Endothelial cell (in vitro differentiated cells): Measurements from ENCODE around the gene SNPH. TPM values are rescaled to one million over a fixed set of nuclear protein-coding genes. Genes with fewer than 3 reads are reported as not detected.

ENCODE experiments used
- DNase-seq: peaks from one replicate; pipeline ENCODE4 v3.0.0; 2021; ENCODE audit warnings: low spot score
- H3K27ac Mint-ChIP-seq: one replicate; pipeline ENCODE4 v1.8.0; 2021; ENCODE audit warnings: mixed read lengths, inconsistent platforms; ENCODE audit not compliant: unreplicated experiment
- H3K27me3 Mint-ChIP-seq: one replicate; pipeline ENCODE4 v1.8.0; 2021; ENCODE audit warnings: mild to moderate bottlenecking, moderate library complexity, mixed read lengths, inconsistent platforms; ENCODE audit not compliant: unreplicated experiment
- H3K36me3 Mint-ChIP-seq: one replicate; pipeline ENCODE4 v1.8.0; 2021; ENCODE audit warnings: mild to moderate bottlenecking, low read depth, mixed read lengths, inconsistent platforms; ENCODE audit not compliant: unreplicated experiment
- H3K4me1 Mint-ChIP-seq: one replicate; pipeline ENCODE4 v1.8.0; 2021; ENCODE audit warnings: mild to moderate bottlenecking, mixed read lengths, inconsistent platforms; ENCODE audit not compliant: unreplicated experiment
- H3K4me3 Mint-ChIP-seq: one replicate; pipeline ENCODE4 v1.8.0; 2021; ENCODE audit warnings: mild to moderate bottlenecking, mixed read lengths, inconsistent platforms; ENCODE audit not compliant: unreplicated experiment
- H3K9me3 Mint-ChIP-seq: one replicate; pipeline ENCODE4 v1.8.0; 2021; ENCODE audit warnings: mixed read lengths, inconsistent platforms; ENCODE audit not compliant: unreplicated experiment
- CTCF ChIP-seq: fragments of 200-600 bp; sonication (generic); IDR thresholded peaks from one replicate; pipeline ENCODE4 v1.5.0; 2021; ENCODE audit warnings: antibody characterized with exemption; ENCODE audit not compliant: unreplicated experiment
- total RNA-seq: library from RNA; stranded (reverse); fragmentation: NEBNext Ultra II Directional; extraction: Animal tissue kit (Norgen Biotek cat#: 25700); gene quantifications from one replicate; pipeline ENCODE4 v1.2.1, GENCODE V29; 2021; ENCODE audit not compliant: unreplicated experiment

Gene SNPH
- total RNA-seq, 1 donor from 2014 or later, result 8.4 TPM

DNA sequence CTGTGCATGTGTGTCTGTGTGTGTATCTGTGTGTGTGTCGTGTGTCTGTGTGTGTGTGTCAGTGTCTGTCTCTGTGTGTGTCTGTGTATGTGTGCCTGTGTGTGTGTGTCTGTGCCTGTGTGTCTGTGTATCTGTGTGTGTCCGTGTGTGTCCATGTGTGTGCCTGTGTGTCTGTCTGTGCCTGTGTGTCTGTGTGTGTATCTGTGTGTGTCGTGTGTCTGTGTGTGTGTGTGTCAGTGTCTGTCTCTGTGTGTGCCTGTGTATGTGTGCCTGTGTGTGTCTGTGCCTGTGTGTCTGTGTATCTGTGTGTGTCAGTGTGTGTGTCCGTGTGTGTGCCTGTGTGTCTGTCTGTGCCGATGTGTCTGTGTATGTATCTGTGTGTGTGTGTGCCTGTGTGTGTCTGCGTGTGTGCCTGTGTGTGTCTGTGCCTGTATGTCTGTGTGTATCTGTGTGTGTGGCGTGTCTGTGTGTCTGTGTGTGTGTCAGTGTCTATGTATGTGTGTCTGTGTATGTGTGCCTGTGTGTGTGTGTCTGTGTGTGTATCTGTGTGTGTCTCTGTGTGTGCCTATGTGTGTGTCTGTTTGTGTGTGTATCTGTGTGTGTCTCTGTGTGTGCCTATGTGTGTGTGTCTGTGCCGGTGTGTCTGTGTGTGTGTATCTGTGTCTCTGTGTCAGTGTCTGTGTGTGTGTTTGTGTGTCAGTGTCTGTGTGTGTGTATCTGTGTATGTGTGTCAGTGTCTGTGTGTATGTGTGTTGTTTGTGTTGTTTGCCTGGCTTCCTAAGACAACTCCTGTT, 11.6 kb downstream of the SNPH start:
- no peak for DNase-seq
- no peak for TF ChIP-seq CTCF
- no peak overlapping the region for H3K27ac Mint-ChIP-seq
- no peaks in the 10 kb centered on the region for H3K9me3 Mint-ChIP-seq
- no peak overlapping the region for H3K4me3 Mint-ChIP-seq
- H3K36me3 Mint-ChIP-seq, result no peaks in the 10 kb centered on the region
- H3K27me3 Mint-ChIP-seq, result peaks cover 4% of the 10 kb centered on the region
- H3K4me1 Mint-ChIP-seq, result peaks cover 9% of the 10 kb centered on the region

DNA sequence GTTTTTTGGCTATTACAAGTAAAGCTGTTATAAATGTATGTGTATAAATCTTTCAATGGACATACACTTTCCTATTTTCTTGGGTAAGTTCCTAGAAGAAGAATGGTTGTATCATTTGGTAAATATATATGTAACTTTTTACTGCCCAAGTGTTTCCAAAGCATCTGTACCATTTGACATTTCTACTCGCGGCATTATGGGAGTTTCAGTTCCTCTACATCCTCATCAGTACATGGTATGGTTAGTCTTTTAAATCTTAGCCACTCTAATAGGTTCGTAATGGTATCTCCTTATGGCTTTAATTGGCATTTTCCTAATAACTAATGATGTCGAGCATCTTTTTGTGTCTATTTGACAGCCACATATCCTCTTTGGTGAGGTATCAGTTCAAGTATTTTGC, 12.9 kb downstream of the SNPH start:
- peaks cover 12% of the 10 kb centered on the region for H3K4me1 Mint-ChIP-seq
- no peak for DNase-seq
- H3K27me3 Mint-ChIP-seq, result peaks cover 4% of the 10 kb centered on the region
- H3K27ac Mint-ChIP-seq, result no peak overlapping the region
- no peaks in the 10 kb centered on the region for H3K9me3 Mint-ChIP-seq
- H3K4me3 Mint-ChIP-seq, result no peak overlapping the region
- TF ChIP-seq CTCF, result no peak
- H3K36me3 Mint-ChIP-seq, result no peaks in the 10 kb centered on the region

DNA sequence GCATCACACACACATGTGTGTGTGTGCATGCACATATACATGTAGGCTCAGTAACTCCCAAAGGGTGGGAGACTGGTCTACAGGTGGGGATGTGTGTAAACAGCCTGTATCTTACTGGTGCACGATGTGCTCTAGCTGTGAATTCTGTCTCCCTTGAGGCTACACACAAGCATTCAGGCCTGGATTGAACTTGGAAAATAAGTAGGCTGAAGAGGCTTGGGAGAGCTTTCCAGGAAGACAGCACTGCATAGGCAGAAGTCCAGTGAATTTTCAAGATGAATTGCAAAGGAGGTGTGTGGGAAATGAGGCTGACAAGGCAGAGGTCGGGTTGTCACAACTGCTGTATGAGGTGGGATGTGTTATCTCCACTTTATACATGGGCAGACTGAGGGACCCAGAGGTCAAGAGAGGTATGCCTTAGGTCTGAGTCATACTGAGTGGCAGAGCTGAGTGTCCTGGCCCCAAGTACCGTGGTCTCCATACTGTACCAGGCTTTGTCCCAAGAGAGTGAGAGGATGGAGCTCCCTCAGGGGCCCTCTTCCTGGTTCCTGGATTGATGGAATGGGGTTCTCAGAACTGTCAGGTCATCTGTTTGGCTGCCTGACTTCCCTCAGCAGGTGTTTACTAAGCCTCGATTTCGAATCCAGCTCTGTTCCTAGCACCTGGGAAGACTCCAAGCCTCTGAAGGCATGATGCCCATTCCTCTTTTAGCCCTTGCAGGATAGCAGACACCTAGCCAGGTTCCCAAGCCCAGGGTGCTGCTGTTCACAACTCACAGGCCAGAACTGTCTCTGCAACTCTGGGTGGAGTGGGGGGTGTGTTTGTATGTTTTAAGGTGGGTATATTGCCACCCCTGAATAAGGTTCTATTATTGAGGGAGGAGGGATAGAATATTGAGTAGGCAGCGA, 14.4 kb downstream of the SNPH start:
- H3K4me1 Mint-ChIP-seq, result peaks cover 12% of the 10 kb centered on the region
- no peak overlapping the region for H3K4me3 Mint-ChIP-seq
- H3K27me3 Mint-ChIP-seq, result peaks cover 4% of the 10 kb centered on the region
- H3K9me3 Mint-ChIP-seq, result no peaks in the 10 kb centered on the region
- no peak for DNase-seq
- H3K36me3 Mint-ChIP-seq, result no peaks in the 10 kb centered on the region
- no peak for TF ChIP-seq CTCF
- no peak overlapping the region for H3K27ac Mint-ChIP-seq

DNA sequence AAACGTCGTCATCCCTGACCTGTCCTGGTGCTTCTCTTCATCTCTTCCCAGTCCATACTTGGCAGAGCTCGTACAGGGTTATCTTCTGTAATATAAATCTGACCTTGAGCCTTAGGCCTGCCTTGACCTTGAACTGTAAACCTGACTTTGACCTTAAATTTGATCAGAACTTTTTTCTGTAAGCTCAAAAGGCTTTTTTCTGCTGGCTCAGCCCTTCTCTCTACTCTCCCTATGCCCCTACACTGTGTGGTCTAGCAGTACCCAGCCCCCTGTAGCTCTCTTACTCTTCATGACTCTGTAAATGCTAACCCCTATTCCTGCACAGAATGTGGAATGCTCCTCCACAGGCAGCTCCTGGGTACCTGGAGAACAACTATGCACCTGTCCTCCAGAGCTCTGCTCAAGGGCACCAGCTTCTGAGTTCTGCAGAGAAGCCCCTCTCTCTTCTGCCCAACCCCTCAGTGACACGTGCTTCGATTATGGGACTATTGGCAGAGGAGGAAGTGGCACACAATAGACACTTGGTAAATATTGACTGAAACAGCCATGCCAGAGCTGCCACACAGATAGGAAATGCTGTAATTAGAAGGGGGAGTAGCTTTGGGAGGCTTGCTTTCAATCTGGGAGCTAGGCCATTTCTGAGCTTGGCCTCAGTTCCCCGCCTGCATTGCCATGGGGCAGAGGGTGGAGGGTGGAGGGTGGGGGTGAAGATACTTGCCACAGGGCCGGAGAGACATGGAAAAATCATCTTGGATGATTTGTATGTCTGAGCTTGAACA, 15.4 kb downstream of the SNPH start:
- DNase-seq, result no peak
- Mint-ChIP-seq H3K36me3 (no peaks in the 10 kb centered on the region), H3K9me3 (no peaks in the 10 kb centered on the region), H3K27ac (no peak overlapping the region), H3K4me1 (peaks cover 10% of the 10 kb centered on the region), H3K4me3 (no peak overlapping the region), H3K27me3 (peaks cover 4% of the 10 kb centered on the region)
- TF ChIP-seq CTCF, result no peak
